Measurements from ENCODE around the gene RIMS1.

Gene RIMS1

DNA sequence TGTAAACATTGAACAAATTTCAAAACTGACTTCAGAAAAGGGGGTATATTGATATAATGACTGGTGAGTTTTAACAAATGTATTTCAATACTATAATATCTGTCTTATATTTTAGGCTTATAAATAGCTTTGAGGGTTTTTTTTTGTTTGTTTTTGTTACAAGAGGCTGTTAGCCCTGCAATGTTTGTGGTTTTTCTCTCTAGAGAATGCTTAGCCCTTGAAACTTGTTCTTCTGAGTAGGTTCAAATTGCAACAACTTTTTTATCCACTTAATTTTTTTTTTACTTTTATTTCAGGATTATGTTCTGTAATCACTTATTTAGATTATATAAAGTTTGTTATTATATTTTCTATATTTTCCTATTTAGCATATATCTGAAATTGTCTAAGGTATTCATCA is 333.2 kb downstream of the RIMS1 start:
- no peak for DNase-seq (ENCODE audit: low spot score)

DNA sequence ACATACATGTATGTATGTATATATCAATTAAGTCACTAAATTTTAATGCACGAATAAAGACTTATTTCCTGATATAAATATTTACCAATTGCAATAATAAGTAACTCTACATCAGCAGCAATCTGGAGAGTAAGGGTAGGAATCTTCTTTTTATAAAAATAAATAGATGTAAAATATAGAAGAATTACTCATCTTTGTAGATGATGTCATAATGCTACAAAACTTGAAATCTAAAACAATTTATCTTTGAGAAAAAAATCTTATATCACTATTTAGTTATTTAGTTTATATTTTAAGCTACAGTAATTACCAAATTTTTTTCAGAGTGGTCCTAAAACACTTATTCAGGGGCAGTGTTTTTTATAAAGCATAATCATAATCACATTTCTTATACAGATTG is 351.7 kb downstream of the RIMS1 start:
- DNase-seq (ENCODE audit: low spot score): no peak

DNA sequence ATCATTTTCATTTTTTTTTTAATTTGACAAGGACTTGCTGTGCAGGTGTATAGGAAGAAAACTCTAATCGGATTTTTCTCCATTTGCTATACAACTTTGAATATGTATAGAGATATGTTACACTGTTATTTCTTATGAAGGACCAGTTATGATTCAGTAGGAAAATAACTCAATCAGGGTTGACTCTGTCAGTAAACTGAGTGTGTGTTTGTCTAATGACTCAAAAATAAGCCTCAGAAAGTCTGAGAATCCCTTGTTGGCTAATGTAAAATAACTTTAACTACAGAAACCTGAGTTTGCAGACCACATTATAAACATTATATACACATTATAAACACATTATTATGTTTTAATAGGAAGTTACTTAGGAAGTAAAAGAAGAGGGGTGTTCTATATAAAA is 352.6 kb downstream of the RIMS1 start:
- no peak for DNase-seq (ENCODE audit: low spot score)

DNA sequence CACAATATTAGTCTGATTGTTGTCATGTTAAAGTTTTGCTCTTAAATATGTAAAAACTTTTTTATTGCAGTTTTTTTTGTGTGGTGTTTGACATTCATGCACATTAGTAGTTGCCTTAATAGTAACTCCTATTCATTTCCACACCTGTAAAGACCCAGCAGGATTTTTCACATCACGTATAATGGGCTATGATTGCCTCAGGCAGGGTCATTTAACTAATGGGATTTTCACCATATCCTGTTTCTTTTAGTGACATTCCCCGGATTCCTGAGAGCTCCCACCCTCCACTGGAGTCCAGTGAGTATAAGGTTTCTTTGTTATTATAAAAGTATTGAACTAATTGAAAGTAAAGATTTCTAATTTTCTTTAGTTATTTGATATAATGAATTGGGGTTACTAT is 359.2 kb downstream of the RIMS1 start:
- DNase-seq (ENCODE audit: low spot score): no peak

DNA sequence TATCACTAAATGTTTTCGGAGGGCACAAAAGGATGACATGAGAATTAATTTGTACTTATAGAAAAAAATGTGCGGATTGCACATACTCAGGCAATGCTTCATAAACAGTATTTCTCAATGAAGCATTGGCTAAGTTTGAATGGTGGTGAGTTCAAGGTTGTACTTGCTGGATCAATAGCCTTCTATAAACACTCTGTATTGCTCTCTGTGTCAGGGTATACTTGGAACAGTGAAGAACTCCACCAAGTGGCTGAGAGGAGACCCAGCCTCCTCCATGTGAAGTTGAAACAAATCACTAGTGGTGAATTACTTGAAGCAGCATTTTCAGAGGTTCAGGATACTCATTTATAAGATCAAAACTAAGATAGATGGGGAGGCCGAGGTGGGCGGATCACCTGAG is 360.6 kb downstream of the RIMS1 start:
- DNase-seq (ENCODE audit: low spot score): no peak

DNA sequence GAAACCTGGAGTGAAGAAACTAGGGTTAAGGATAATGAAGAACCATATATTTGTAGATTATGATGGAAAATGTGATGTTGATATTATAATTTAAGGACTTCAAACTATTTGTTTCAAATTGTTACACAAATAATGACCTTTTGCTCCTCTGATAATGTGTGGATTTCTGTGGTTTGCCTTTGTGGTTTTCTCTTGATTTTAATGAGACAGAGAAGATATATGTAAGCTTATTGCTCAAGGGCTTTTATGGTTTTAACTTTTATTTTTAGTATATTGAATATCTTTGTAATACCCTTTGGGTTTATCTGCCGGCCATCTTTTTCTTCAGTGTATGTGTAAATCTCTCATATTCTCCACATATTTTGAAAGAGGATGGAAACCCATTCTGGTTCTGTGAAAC is 362.3 kb downstream of the RIMS1 start:
- no peak for DNase-seq (ENCODE audit: low spot score)

DNA sequence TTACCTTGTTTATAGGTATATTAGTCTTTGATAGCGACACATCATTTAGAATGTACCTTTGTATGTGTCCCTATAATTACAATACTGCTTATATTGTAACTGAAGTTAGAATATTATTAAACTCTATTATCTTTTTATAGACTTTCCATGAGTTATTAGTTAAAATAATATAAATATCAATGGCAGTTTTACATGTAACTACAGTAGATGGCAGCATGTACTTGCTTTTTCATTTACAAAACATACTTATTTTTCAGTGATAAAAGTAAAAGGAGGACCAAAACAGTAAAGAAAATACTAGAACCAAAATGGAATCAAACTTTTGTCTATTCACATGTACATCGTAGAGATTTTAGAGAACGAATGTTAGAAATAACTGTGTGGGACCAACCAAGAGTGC is 364.3 kb downstream of the RIMS1 start:
- DNase-seq (ENCODE audit: low spot score): no peak

DNA sequence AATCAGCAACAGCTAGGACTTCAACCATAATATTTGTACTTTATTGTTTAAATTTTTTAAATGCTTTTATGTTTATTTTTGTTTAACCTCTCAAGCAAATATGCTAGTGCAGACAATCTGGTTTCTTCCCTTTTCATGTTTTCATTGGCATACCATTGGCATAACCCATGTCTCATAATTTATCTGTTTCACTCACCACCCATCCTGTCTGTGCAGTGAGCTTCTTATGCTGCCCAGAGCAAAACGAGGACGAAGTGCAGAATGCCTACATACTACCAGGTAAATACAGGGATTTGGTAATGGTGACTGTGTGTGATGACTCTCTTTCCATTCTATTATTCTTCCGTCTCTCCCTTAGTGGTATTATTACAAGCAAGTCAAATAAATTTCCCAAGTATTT is 374.1 kb downstream of the RIMS1 start:
- no peak for DNase-seq (ENCODE audit: low spot score)

DNA sequence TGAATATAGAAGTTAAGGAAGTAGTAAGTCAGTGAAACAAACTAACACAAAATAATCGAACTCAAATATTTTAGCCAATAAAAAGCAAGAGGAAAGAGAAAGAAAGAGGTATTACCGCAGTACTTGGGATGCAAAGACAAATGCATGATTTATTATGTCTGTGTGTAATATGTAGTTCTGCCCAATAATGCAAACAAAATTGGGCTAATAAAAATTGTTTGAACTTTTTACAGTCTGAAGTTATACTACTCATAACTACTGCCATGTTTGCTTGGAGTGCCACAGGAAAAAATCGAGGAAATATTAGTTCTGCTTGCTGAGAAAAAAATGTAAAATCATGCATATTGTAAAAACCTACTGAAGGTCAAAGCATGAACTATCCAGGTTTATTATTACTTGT is 375.2 kb downstream of the RIMS1 start:
- no peak for DNase-seq (ENCODE audit: low spot score)

DNA sequence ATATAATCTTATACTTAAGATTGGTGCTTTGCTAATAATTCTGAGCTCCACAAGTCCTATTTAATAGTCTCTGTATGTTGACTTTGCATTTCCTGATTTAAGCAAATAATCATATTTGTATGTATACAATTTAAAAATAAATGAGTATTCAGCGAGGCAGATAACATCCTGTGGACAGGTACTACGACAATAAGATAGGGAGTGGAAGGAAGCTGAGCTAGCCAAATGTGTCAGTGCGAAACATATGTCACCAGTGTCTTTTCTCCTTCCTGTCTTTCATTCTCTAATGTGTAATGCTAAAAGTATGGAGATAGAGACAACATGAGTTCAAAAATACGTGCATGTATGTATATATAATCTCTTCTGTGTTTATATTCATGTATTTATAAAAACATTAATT is 375.9 kb downstream of the RIMS1 start:
- no peak for DNase-seq (ENCODE audit: low spot score)

DNA sequence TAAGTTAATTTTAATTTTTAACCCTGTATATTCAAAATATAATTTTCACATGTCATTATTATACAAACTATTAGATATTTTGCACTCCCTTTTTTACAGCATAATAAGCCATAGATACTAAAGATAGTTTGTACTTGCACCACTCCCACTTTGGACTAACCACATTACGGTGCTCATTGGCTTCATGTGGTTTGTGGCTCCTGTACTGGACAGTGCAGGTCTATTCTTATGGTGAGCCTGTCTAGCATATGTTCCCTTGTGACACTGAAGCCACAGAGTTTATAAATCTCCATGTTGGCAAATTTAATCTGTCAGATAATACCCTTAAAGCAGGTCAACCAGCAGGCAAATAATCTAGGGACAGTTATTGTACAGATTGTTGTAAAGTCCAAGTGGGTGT is 381.1 kb downstream of the RIMS1 start:
- no peak for DNase-seq (ENCODE audit: low spot score)

DNA sequence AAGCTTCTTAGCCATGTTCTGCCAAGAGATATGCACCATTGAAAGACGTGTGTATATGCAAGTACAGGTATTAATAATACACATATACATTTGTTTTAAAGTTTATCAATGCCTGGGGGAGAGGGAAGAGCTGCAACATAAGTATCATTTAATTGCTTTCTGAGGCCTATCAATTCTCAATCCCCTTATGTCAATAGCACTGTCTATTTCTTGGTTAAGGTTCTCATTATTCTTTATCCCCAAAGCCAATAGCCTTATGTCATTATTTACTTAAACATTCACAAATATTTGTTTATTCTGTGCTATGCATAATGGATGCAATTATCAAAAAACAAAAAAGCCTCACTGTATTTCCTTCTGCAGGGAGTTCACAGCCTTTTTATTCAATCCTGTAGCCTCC is 385.2 kb downstream of the RIMS1 start:
- no peak for DNase-seq (ENCODE audit: low spot score)

DNA sequence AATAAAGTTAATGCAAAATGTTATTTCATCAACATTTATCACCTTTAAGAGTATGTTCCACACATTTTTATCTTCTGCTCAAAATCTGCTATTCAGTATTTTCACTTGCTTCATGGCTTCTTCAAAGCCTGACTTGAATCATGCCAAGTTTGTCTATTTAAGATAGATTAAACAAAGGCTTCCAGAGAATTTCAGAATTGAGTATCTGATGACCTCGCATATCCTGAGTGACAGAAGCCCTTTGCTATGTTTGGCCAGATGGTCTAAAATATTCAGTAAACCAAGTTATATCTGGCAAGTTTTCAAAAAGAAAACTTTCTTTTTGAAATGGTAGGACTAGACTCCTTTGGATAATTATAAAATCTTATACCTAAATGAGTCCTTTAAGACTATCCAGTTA is 386.6 kb downstream of the RIMS1 start:
- DNase-seq (ENCODE audit: low spot score): no peak

DNA sequence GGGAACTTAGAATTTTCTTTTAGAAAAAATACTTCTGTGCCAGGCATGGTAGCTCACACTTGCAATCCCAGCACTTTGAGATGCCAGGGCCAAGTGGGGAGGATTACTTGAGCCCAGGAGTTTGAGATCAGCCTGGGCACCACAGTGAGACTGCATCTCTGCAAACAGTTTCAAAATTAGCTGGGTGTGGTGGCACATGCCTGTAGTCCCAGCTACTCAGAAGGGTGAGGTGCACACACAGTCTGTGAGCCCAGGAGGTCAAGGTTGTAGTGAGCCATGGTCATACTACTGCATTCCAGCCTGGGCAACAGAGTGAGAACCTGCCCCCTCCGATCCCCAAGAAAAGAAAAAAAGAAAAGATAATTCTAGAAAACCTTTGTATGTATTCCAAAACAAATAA is 389.5 kb downstream of the RIMS1 start:
- no peak for DNase-seq (ENCODE audit: low spot score)

DNA sequence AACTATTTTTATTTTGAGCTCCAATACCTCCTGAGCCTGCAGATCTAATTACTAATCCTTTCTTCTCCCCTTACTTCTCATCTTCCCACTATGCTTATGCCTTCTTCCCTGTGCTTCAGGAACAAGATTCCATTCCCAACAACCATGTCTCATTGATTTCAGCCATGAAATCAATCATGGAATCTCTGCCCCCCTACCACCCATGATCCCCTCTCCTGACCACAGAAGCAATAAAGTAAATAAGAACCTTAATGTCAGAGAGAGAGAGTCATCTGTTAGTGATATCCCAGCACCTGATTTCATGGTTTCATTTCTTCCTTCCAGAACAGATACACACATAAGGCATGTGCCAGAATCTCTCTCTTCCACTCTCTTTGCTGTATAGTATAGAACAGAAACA is 395.9 kb downstream of the RIMS1 start:
- DNase-seq (ENCODE audit: low spot score): no peak

DNA sequence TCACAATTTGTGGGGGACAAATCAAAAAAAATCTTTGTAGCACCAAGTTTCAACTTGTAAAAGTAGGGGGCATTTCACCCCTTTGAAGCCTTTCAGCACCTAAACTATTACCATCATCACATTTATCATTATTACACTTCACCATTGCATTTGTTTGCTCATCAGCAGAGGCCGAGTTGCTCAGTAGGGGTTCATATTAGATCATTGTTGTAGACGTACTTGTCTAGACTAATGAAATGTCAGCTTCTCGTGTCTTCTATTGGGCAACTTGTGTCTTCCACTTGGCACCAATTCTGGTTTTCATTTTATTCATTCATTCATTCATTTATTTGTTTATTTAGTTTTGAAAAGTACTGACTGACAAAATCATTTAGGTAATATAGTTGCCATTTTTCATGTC is 397.2 kb downstream of the RIMS1 start:
- no peak for DNase-seq (ENCODE audit: low spot score)

DNA sequence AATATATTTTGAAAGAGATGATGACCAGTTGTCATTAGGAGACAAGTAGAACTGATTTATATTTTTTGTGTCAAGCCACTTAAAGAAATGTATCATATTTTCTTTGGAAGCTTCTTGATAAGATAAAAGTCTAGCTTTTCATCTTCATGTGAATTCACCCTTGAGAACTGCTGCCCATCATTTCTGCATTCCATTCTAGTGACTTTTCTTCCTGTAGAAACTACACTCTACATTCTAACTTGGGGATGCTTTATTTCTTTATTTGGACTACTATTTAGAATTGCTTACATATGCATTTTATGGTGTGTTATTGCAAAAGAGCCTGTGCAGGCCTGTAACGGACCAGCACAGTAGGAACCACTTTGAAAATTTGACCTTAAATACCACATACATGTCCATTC is 400.6 kb downstream of the RIMS1 start:
- no peak for DNase-seq (ENCODE audit: low spot score)

DNA sequence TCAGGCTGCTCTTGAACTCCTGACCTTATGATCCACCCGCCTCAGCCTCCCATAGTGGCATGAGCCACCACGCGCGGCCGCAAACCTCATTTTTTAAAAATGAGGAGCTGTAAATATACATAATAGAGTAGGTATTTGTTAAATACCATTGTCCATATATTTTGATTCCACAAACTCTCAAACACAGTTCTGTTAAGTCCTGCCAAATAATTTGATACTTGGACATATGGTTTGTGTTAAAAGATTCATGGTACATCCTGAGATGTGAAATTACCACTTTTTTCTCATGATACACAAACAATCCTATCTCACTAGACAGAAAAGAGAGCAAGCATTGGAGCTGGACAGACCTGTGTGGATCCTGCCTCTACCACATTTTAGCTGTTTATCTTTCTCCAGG is 401.5 kb downstream of the RIMS1 start:
- no peak for DNase-seq (ENCODE audit: low spot score)

DNA sequence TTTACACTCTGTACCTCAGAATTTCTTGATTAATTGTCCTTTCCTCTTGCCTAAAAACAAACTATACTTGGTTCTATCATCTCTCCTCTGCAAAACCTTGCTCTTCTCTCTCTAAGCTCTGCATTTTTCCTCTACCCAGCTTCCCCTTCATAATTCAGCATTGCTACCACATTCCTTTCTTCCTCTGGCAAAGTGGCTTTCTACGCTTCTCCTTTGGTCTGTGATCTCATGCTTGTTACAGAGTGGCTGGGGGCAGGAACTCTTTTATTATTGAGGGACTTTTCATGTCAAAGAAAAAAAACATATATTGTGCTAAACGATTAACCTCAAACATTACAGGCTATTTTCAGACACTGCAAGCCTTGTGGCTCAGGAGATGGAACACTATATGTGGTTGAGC is 402.2 kb downstream of the RIMS1 start:
- DNase-seq (ENCODE audit: low spot score): no peak

DNA sequence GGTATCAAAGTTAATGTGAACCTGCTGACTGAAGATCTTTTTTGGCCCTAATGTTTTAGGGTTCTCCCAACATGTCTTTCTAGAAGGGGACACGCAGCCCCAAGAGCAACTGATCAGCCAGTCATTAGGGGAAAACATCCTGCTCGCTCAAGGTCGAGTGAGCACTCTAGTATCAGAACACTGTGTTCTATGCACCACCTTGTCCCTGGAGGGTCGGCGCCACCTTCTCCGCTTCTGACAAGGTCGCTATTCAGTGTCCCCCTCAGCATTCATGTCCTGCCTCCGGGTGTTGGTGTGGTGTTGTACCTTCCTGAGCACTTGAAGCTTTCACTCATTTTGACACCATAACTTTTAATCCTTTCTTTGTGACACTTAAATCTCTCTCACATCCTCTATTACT is 404.3 kb downstream of the RIMS1 start:
- no peak for DNase-seq (ENCODE audit: low spot score)

DNA sequence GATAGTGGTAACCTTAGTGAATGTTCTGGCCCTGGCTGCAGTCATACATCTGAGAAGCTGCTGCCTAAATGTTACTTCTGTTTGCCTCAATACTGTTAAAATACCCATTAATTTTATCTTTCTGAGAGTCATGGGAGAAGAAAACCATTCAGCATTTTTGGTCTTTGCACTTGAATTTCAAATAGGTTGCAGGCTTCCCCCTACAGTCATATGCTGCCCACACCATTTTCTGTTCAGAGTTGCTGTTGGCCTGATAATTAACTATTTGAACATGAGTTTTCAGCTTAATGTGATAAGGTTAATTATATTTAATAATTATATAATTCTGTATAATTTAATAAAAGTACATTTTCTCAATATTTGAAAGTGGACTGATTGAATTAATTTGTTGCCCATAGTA is 410.0 kb downstream of the RIMS1 start:
- no peak for DNase-seq (ENCODE audit: low spot score)

DNA sequence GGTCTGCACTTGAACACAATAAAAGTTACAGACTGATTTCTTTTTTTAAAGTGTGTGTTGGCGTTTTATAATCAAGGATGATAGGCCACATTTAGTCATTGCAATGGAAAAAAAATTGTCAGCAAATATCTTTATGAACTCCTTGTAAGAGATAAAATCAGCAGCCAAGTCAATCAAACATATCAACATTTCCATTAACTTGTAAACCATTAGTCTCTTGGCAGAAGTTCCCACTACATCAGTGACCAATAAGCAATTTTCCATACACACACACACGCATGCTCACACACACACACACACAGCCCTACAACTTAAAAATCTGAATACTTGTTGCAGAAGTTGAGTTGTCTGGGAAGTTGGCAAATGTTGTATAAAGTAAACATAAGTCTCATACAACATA is 419.6 kb downstream of the RIMS1 start:
- DNase-seq (ENCODE audit: low spot score): no peak

DNA sequence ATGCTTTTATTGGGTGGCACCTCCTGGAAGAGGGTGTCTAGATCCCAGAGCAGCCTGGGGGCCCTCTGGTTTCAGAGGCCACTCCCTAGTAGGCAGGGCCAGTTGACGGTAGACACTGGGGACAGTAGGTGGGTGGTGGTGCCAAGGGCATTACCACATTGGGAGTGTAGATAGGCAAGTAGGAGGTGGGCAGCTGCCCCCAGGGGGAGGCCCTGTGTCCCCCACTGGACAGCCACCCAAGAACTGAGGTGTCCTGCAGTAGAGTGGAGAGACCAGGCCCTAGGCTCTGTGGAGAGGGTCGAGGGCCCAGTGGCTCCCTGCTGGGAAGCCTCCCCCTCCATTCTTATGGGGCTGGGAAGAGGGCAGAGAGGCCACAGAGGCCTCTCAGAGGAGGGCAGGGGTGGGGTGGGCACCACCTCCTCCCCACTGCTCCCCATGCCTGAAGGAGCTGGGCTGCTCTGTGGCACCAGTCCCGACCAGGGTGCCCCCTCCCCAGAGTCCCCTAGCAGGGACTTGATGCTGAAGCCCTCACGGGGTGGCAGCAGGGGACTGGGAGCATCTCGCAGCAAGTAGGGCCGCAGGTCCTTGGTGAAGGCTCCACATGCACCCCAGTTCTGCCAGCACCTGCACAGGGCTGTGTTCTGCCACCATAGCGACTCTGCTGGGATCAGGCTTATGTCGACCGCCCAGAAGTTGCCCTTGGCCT is 430.5 kb downstream of the RIMS1 start:
- no peak for DNase-seq (ENCODE audit: low spot score)

DNA sequence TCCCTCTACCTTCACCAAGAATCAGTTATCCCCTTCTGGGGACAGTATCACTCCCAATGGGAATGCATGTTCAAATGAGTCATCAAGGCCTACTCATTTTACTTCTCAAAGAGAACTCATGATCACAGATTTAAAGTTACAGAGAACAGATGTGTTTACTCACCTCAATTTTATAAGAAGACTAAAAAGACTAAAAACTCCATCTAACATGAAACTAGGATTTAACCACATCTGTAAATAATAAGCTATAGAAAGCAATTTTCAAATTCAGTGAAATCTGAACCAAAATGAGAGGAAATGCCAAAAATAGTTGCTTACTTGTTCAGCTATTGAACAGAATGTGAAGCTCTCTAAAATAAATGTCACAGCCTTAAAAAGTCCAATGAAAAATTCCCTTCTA is 435.4 kb downstream of the RIMS1 start:
- no peak for DNase-seq (ENCODE audit: low spot score)
